ENCODE results near the gene KCNC3.
"Not testable (repeated sequence)": the region's sequence is repeated elsewhere in the genome, so short reads cannot be mapped to it uniquely, and the experiment has no call there.

The KCNC3 gene

GRCh38 chr19:50344661-50345318 lies 15.6 kb upstream of the KCNC3 start:
- Histone ChIP-seq H3K9ac (ENCODE audit: low read depth, low read length, poor library complexity, severe bottlenecking) (no peak overlapping the region), H3K36me3 (ENCODE audit: insufficient read depth, low read length) (no peaks in the 10 kb centered on the region), H3K4me1 (ENCODE audit: insufficient read depth, low read length, poor library complexity, severe bottlenecking) (no peaks in the 10 kb centered on the region), H2AFZ (ENCODE audit: low read length) (no peak overlapping the region), H4K20me1 (ENCODE audit: insufficient read depth, low read length, poor library complexity, severe bottlenecking) (no peaks in the 10 kb centered on the region), H3K27me3 (ENCODE audit: insufficient read depth, low read length, poor library complexity, severe bottlenecking) (no peaks in the 10 kb centered on the region), H3K79me2 (ENCODE audit: insufficient read depth, low read length) (no peaks in the 10 kb centered on the region), H3K9me3 (ENCODE audit: insufficient read depth, low read depth, low read length) (no peaks in the 10 kb centered on the region; the same call in 1 of the 2 replicates), H3K9me2 (replicated peaks; ENCODE audit: low read depth, low read length) (no peaks in the 10 kb centered on the region), H3K4me3 (ENCODE audit: low read length, poor library complexity, severe bottlenecking) (no peak overlapping the region), H3F3A (ENCODE audit: low read depth) (no peaks in the 10 kb centered on the region), H3K4me2 (ENCODE audit: low read depth, low read length, poor library complexity, severe bottlenecking) (no peak overlapping the region)
- TF ChIP-seq EZH2phosphoT487 (IDR thresholded peaks at IDR 0.05; ENCODE audit: borderline replicate concordance) = no peak
- TF ChIP-seq CTCF (conservative IDR thresholded peaks at IDR 0.05; ENCODE audit: low read length) = no peak

GRCh38 chr19:50341091-50341564 lies 12.0 kb upstream of the KCNC3 start:
- Histone ChIP-seq H3K36me3 (ENCODE audit: insufficient read depth, low read length) (no peaks in the 10 kb centered on the region), H3K4me3 (ENCODE audit: low read length, poor library complexity, severe bottlenecking) (no peak overlapping the region), H3K27me3 (ENCODE audit: insufficient read depth, low read length, poor library complexity, severe bottlenecking) (no peaks in the 10 kb centered on the region), H2AFZ (ENCODE audit: low read length) (no peak overlapping the region), H3K4me1 (ENCODE audit: insufficient read depth, low read length, poor library complexity, severe bottlenecking) (no peaks in the 10 kb centered on the region), H3F3A (ENCODE audit: low read depth) (no peaks in the 10 kb centered on the region), H3K9ac (ENCODE audit: low read depth, low read length, poor library complexity, severe bottlenecking) (no peak overlapping the region), H3K9me3 (ENCODE audit: insufficient read depth, low read depth, low read length) (no peaks in the 10 kb centered on the region; the same call in 1 of the 2 replicates), H4K20me1 (ENCODE audit: insufficient read depth, low read length, poor library complexity, severe bottlenecking) (no peaks in the 10 kb centered on the region), H3K9me2 (replicated peaks; ENCODE audit: low read depth, low read length) (no peaks in the 10 kb centered on the region), H3K4me2 (ENCODE audit: low read depth, low read length, poor library complexity, severe bottlenecking) (no peak overlapping the region), H3K79me2 (ENCODE audit: insufficient read depth, low read length) (no peaks in the 10 kb centered on the region)
- TF ChIP-seq CTCF (conservative IDR thresholded peaks at IDR 0.05; ENCODE audit: low read length) = no peak
- no peak for TF ChIP-seq EZH2phosphoT487 (IDR thresholded peaks at IDR 0.05; ENCODE audit: borderline replicate concordance)

- Histone ChIP-seq H3K4me2 (ENCODE audit: low read depth, low read length, poor library complexity, severe bottlenecking) (no peak overlapping the region), H3K36me3 (ENCODE audit: insufficient read depth, low read length) (no peaks in the 10 kb centered on the region), H3K79me2 (ENCODE audit: insufficient read depth, low read length) (no peaks in the 10 kb centered on the region), H4K20me1 (ENCODE audit: insufficient read depth, low read length, poor library complexity, severe bottlenecking) (no peaks in the 10 kb centered on the region), H3F3A (ENCODE audit: low read depth) (no peaks in the 10 kb centered on the region), H3K4me3 (ENCODE audit: low read length, poor library complexity, severe bottlenecking) (no peak overlapping the region), H3K9me2 (replicated peaks; ENCODE audit: low read depth, low read length) (no peaks in the 10 kb centered on the region), H3K9me3 (ENCODE audit: insufficient read depth, low read depth, low read length) (no peaks in the 10 kb centered on the region; the same call in 1 of the 2 replicates), H3K9ac (ENCODE audit: low read depth, low read length, poor library complexity, severe bottlenecking) (no peak overlapping the region), H3K4me1 (ENCODE audit: insufficient read depth, low read length, poor library complexity, severe bottlenecking) (no peaks in the 10 kb centered on the region), H2AFZ (ENCODE audit: low read length) (no peak overlapping the region), H3K27me3 (ENCODE audit: insufficient read depth, low read length, poor library complexity, severe bottlenecking) (no peaks in the 10 kb centered on the region)
- TF ChIP-seq CTCF (conservative IDR thresholded peaks at IDR 0.05; ENCODE audit: low read length) = no peak
- no peak for TF ChIP-seq EZH2phosphoT487 (IDR thresholded peaks at IDR 0.05; ENCODE audit: borderline replicate concordance)
These were observed 11.2 kb upstream of the KCNC3 start for GRCh38 chr19:50340331-50340730.

- not testable (repeated sequence) for H3K4me3 ChIP-seq (ENCODE audit: low read length, poor library complexity, severe bottlenecking); H3K36me3 ChIP-seq (ENCODE audit: insufficient read depth, low read length); H3K79me2 ChIP-seq (ENCODE audit: insufficient read depth, low read length); H3K4me1 ChIP-seq (ENCODE audit: insufficient read depth, low read length, poor library complexity, severe bottlenecking); H3K27me3 ChIP-seq (ENCODE audit: insufficient read depth, low read length, poor library complexity, severe bottlenecking); H3K9me2 ChIP-seq (replicated peaks; ENCODE audit: low read depth, low read length); H4K20me1 ChIP-seq (ENCODE audit: insufficient read depth, low read length, poor library complexity, severe bottlenecking); H3K9ac ChIP-seq (ENCODE audit: low read depth, low read length, poor library complexity, severe bottlenecking); H3F3A ChIP-seq (ENCODE audit: low read depth); H3K9me3 ChIP-seq (ENCODE audit: insufficient read depth, low read depth, low read length); H2AFZ ChIP-seq (ENCODE audit: low read length); H3K4me2 ChIP-seq (ENCODE audit: low read depth, low read length, poor library complexity, severe bottlenecking)
These were observed 7.9 kb upstream of the KCNC3 start for GRCh38 chr19:50337031-50337430.

Data from Loucy (cell line).